GM18870 (cell line): ENCODE data around the gene GNL1.
"Not testable (repeated sequence)": the region's sequence is repeated elsewhere in the genome, so short reads cannot be mapped to it uniquely, and the experiment has no call there.

Experiments
- ATAC-seq: cut with Tn5 transposase; IDR thresholded peaks from one replicate; pipeline ENCODE4 v1.9.1; 2021; ENCODE audit warnings: moderate library complexity; ENCODE audit not compliant: unreplicated experiment

The GNL1 gene

GRCh38 chr6:30500421-30501355 is 55.6 kb downstream of the GNL1 start:
- no peak for ATAC-seq

GRCh38 chr6:30498705-30499104 is 57.6 kb downstream of the GNL1 start:
- not testable (repeated sequence) for ATAC-seq

- no peak for ATAC-seq
Observed at GRCh38 chr6:30497714-30498113, 58.6 kb downstream of the GNL1 start.

- not testable (repeated sequence) for ATAC-seq
Observed at GRCh38 chr6:30497261-30497599, 59.1 kb downstream of the GNL1 start.

- ATAC-seq = no peak
Observed at GRCh38 chr6:30495993-30496392, 60.3 kb downstream of the GNL1 start.

- not testable (repeated sequence) for ATAC-seq
Observed at GRCh38 chr6:30495060-30495459, 61.2 kb downstream of the GNL1 start.

GRCh38 chr6:30494291-30494861 is 61.9 kb downstream of the GNL1 start:
- no peak for ATAC-seq

GRCh38 chr6:30493643-30494250 is 62.5 kb downstream of the GNL1 start:
- no peak for ATAC-seq

GRCh38 chr6:30491991-30492952 is 64.0 kb downstream of the GNL1 start:
- ATAC-seq = no peak
